ENCODE data around the gene RNF157.

RNF157 gene

DNA sequence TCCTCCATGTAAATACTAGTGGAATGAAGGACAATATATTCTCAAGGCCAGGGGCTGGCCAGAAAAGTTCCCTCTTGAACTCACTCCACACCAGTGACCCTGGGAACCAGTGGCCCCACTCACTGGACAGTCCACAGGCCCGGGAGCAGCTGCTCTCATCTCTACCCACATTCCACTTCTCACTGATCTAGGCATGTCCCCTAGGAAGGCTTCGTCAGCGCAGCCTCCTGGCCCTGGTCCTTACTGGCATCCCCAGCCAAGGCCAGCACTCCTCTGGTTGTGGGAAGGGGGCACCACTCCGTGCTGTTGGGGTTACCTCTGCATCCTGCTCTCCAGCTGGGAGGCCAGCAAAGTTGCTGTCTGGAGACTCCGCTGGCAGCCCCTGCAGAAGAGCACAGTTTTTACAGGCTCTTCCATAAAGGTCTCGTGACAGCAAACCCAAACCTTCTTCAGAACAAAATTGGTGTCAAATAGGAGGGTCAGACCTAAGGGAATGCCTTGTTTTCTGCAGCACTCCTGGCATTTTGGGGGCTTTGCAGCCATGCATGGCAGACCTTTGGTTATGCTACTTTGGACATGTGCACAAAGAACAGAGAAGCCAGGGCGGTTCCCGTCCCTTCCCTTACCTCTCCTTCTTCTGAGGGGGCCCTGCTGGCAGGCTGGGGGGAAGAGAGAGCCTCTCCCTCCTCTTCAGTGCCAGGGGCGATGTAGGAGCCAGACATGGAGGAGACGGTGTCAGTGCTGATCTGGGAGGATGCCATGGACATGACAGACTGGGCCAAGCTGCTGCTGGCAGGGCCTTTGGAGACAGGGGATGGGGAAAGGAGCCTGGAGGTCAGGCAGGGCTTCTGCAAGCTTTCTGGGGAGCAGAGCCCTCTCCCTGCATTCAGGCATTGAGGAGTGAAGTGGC, 85.1 kb downstream of the RNF157 start:
- no peak for DNase-seq

DNA sequence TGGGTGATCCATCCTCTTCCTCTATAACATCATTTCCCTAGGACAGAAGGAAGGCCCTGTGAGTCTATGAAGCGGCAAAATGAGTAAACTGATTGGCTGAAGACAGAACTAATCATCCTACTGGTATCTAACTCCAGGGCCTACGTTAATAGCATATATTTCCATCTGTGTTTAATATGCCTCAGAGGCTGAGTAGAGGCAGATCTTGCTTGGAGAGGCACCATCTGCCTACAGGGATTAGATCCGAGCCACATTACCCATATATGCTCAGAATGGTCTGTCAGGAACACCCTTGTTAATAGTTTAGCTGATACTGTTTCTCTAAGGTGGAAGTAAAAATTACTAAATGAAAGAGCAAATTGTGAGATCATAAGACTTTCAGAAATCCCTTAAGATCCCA, 86.0 kb downstream of the RNF157 start:
- no peak for DNase-seq

DNA sequence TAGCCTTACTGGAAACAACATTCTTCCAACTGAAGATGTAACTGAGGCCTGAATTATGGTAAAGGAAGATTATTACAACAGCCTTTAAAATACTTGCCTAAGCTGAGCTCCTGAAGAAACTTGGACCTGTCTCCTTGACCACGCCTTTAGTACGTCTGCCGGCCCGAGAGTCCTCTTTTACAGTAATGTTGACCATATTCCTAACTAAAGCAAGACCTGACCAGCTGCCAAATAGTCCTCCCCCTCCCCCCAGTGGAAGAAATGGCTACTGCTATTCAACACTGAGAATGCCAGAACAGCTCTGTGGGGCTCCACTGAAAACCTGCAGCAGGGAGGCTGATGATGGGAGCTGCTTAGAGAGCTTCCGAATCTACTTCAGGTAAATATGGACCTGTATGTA, 86.7 kb downstream of the RNF157 start:
- no peak for DNase-seq

DNA sequence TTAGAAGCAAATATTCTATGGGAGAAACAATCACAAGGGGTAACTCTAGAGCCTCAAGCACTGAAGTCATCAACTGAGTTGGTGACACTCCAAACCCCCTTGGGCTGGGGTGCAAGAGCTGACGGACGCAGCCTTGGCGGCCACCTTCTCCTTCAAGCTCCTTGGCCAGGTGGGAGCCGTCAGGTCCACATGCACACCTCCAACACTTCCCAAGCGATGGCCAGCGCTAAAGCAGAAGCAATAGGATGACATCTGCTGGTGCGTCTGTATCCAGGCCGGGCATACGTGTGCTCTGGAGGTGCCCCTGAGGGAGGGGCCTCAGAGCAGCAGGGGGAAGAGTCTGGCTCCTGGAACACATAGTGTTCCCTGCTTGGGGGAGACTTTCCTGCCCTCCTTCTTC, 87.1 kb downstream of the RNF157 start:
- DNase-seq, result no peak

DNA sequence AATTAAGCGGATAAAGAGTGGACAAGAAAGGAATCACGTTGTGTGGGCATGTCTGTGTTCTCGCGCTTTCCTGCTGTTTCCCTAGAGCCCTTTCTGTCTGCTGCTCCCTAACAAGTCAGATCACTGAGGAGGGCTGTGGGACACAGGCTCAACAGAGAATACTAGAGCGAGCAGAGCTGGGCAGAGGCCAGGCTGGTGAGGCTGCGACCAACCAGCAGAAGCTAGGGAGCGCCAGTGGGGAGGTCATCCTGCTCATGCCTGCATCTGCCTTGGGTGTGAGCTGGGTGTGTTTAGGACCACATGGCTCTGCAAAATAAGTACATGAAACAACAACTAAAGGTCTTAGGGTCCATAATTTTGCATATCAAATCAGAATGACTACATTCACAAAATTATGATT, 87.7 kb downstream of the RNF157 start:
- DNase-seq, result no peak

DNA sequence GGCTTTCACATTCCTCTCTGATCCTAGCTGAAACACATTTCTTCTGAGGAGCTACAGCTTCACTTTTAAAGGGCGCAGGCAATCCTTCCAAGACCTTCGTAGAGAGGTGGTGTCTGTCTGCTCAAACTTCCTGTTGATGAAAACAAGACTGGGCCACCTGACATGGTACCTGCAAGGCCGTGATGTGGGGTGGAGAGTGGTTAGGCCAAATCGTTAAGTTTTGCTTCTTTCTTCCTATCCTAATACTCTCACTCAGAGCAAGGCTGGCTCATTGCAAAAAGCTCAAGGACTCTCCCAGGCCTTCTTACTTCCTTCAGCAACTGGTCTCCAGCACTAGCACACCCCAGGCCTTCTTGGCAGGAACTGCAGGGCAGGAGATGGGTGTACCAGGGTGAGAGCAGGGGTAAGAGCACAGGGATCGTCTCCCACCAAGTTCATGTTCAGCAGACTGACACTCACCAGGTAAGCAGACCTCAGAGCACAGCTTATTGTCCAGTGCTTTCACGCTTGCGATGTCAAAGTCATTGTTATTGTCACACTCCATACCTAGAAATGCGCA, 88.3 kb downstream of the RNF157 start:
- DNase-seq, result no peak

DNA sequence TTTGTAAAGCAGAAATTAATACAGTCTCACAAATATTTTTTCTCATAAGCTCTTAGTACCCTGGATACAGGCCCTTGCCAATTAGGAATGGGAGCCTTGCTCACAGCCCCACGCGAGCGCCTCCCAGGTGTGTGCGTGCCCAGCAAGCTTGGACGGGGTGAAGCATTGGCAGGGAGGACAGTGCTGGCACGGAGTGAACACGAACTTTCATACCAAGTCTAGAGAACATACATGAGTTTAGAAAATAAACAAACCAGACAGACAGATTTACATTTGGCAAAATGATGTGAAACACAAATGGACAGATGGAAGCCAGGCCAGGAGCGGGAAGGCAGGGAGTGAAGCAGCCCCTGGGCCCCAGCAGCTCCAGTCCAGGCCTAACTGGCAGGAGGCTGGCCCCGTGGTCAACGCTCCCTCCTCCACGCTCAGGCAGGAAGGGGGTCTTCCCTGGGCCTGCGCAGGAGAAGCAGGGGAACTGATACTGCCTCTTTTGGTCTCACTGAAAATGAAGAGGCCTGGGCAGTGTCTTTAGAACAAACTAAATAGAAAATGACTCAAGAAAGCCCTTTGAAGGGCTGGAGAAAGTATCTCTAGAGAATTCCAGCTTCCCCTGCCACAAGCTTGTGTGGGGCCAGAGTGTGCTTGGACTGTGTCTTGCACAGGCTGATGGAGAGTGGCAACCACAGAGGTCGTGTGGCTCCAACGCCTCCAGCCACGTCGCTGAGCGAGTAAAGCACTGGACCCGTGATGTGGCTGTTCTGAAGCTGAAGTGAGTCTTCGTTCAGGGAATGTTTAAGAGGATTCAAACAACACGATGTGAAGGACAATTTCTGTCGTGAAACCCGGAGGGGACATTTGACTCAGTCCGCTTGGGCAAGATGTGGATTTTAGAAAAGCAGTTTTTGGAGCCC, 89.3 kb downstream of the RNF157 start:
- DNase-seq, result no peak

DNA sequence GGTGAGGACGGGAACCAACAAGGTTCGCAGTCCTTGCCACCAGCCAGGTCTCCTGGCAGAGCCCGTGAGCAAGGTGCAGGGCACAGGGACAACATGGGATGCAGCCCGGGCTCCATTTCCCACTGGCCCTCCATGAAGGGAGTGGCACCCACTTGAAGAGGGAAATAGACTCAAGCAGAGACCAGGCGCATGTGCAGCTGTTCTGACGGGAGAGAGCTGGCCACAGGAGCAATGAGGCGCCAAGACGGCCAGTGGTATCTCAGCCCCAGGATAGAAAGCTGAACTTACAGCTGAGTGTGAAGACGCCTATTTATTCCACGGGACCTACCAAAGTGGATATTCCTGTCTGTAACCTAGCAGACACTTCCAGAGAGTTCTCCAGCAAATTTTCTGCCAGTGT, 91.1 kb downstream of the RNF157 start:
- no peak for DNase-seq

DNA sequence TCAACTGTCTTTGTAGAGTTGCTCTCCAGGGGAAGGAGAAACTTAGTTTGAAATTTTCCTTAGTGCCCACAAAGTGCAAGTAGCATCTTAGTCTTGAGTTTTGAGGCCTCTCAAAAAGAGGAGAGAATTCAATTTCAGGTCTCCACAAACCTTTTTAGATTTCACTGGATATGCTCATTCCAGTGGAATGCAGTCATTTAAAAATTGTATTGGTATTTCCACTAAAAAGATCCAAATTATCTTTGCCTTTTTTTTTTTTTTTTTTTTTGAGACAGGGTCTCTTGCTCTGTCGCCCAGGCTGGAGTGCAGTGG, 92.3 kb downstream of the RNF157 start:
- DNase-seq, result no peak

DNA sequence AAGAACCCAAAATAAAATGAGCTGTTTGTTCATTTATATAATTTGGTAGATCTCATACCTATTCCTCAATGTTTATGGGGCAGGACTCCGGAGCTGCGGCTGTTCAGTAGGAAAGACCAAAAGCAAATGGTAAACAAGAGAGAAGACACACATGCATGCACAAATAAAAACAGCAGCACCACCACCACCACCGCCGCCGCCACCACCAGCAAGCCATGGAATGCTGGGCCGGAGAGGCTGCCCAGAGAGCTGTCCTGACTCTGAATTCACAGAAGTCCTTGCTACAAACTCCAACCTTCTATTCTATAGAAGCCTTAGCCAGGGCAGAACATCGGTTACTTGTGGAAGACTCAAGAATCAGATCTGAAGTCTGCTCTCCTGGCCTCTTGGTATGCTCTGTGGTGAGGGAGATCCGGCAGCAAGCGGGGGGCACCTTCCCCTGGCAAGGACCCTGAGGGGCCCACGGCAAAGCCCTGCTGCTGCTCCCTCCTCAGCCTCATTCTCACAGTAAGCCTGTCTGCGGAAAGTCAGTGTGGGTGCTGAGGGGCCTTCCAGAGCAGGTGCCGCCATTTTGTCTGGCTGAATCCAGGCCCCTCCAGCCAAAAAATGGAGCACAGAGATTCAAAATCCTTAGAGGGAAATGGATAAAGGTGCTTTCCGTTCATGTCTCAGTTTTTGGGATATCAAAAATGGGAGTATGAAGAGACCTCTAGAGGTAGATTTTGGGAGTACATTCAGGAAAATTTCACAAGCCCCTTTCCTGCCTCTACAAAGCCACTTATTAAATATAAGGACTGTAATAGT, 92.9 kb downstream of the RNF157 start:
- DNase-seq, result no peak

DNA sequence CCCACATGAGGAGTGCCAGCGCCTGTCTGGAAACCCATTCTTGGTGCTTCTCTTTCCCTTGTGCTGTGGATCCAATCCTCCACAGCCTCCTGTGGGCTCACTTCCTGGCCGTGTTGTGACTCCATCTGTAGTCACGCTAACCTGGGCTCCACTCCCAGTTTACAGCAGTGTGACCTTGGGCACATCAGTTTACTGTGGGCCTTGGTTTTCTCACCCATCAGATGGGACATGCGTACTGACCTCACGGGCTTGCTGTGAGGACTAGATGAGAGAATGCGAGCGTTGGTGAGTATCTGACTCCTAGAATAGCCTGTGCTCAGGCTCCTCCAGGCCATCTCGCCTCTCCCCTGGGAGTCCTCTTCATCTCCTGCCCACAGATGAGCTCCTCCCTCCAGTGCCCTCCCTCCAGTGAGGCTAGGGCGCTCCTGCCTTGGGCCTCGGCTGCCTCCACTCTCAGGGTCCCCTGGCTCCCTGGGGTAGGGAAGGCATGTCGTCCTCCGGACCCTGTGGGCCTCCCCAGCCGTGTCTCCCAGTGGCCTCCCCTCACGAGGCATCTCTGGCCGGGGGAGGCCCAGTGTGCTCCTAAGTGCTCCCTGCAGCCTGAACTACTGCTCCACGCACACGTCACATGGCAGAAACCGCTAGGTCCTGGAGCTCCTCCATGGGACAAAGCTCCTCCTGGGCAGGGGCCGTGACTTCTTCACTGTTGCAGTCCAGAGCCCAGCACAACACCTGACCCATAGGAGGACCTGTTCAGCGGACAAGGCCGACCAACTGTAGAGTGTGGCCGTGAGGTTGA, 94.0 kb downstream of the RNF157 start:
- no peak for DNase-seq

DNA sequence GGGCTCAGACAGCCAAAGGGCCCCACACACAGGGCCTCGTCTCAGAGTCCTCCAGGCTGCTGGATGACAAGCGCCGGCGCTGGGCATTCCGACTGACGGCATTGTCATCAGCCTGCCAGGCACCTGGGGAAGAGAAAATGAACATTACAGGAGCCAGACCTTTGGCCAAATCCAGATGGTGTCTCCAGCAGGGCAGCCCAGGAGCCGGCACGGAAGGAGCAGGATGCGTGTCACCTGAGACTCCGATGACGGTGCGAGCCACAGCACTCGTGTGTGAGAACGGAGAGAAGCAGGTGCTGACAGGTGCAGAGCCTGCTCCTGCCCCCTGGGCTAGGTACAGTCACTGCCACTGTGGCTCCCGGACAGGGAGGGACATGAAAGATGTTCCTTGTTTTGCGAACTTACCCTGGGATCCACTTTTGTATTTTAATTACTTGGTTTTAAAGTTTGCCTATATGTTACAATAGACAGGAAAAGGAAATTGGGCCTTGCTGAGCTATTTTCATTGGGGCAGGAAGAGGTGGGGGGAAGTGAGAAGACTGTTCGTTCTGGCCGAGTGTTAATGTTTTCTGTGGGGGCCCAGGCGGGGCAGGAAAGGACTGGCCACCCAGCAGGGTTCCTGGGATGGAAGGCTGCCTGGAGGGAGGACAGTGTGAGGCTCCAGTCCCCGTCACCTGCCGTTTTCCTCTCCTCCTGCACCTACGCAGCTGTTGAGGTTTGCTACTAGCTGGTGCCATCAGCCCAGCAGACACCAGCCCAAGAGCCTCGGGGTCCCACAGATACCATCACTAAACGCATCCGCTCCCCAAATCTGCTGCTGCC, 94.9 kb downstream of the RNF157 start:
- DNase-seq, result peak; percentile 35

DNA sequence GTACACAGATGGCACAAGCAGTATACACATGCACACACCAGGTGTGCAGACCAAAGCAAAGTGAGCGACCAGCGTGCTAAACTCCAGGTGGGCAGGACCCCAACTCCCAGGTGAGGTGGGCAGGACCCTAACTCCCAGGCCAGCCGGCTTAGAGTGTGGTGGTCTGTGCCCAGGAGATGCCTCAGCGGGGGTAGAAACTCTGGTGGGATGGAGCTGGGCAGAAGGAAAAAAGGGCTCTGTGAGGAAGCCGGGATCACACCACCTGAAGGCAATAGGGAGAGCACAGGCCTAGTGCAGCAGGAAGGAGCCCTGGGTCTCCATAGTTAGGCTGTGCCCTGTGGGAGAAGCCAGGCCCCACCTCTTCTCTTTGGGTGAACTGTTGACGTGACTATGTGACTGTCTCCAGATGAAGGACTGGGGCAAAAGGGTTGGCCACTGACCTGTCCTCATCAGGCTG, 97.7 kb downstream of the RNF157 start:
- no peak for DNase-seq

DNA sequence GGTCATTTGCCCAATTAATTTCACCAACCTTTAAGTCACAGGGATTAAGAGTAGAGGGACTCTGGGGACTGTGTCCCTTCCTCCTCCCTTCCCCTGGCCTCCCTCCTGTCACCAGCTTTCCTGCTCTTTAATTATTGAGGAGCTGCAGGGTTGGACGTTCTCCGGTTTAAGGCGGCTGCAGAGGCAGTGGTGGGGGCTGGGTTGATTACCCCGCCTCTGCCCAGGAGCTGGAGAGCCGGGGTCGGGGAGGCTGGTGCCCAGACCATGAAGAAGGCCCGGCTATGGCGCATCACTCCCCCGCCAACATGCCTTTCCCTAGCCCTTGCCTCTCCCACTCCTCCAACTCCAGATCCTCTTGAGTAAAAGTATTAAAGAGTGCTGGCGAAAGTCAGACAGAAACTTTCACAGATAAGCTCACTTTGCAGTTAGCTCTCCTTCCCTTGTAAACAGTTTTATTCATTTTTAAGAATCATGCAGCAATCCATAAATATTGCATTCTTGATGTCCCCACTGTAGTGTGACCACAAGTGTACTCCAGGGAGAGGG, 98.2 kb downstream of the RNF157 start:
- no peak for DNase-seq

DNA sequence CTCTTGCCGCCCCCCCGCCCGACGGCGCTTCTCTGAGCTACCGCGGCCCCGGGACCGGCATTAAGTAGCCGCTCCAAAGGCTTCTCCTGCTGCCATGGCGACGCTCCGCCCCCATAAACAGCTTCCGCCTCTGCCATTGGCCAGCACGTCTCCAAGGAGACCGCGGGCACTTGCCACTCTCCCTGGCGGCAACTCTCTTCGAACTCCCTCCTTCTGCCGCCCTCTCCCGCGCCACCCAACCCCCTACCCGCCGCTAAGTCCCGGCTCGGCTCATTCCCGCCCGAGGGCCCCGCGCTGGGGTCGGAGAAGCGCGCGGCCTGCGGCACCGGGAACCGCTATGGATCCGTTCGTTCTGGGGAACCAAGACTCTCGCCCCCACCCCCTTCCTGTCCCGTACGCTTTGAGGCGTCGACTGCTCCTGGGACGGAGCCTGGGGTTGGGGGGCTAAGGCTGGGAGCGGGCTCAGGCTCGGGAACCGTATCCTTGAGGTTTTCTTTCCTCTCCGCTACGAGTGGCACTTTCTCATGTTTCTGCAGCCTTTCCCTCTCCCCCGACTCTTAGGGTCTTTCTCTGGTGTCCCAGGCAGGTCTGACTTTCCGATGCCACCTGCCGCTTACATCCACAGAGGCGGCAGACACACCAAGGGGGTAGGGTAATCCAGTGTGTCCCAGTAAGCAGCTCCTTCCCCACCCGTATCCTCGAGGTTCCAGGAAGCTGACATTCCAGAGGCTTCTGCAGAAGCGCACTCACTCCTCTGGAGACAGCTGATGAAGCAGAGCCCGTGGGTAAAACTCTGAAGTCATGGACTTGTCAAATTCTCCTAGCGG, 98.9 kb downstream of the RNF157 start, which contains the start of gene FOXJ1:
Gene FOXJ1 (minus strand): TSS at position 34 of the 827 bp plus-strand sequence. CDS start 850 bp downstream, outside the sequence.
- peak; percentile 93 for DNase-seq

DNA sequence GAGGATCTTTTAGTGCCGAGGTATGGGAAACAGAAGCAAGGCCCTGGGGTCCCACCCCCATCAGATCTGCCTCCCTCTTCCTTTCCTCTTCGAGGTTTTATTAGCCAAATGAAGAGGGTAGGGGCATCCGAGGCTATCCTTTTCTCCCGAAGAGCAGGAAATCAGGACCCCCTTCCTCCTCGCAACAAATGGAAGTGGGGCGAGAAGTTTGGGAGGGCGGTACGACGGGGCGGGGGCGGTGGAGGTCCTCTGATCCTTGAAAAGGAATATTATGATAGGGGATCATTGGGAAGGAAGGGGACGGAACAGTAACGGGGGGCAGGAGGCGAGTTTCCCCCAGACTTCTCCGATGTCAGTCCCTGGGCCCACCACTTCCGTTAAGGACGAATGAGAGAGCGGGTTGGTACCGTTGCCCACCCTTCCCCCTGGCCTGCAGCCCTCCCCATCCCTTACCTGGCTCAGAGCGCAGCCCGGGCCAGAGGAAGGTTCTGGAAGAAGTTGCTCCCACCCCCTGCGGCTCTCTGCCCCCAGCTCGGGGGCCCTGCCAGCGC, 99.6 kb downstream of the RNF157 start:
- DNase-seq, result no peak

DNA sequence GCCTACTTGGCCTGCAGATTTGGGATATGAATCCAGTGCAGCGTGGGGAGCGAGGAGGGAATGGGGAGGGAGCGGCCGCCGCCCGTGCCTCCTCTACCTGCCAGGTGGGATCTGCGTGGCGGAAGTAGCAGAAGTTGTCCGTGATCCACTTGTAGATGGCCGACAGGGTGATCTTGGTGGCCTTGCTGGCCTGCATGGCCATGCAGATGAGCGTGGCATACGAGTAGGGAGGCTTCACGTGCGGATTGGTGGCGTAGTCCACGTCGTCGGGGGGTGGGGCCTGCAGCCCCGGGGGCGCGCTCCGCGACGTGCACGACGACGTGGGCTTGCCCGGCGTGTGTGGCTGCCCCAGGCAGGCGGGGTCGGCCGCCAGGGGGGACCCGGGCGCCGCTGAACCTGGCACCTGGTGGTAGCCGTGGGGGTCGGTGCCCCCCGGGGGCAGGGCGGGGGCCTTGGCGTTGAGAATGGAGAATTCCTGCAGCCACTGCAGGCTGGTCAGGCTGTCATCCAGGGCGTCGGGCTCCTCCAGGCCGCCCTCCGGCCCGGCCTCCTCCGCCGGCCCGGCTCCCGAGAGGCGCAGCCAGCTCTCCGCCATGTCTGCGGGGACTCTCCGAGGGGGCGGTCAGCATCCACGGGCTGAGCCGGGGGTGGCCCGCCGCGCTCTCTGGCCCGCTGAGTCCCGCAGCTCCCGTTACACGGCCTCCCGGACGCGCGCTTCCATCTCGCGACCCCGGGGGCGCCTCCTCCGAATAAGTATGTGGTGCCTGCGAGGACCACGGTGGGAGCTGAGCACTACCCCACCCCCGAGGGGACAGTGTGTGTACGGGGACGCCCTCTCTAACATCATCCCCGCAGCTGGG, 100.3 kb downstream of the RNF157 start:
- no peak for DNase-seq
